HepG2 (cell line): ENCODE results near the gene EPHA10. TPM values are rescaled to one million over a fixed set of nuclear protein-coding genes. Genes with fewer than 3 reads are reported as not detected.
A peak's percentile ranks its signal among the peaks of the same experiment; 100 is the strongest.

ENCODE experiments used
- ATAC-seq: fragments of 200-7000 bp; cut with Tn5 transposase; 3 replicates; pipeline ENCODE4 v1.9.1; 2020; ENCODE audit warnings: mild to moderate bottlenecking, moderate library complexity
- BruUV-seq: library from RNA; stranded (reverse); fragments of 400-500 nt; replicated peaks from 2 replicates; lab custom pipeline; 2021; lab: Mats Ljungman, UMichigan
- CTCF ChIA-PET: fragments of 300-600 bp; formaldehyde crosslinking; extraction: SDS; loops from one replicate; lab custom pipeline; 2021; ENCODE audit warnings: low total read pairs, inconsistent platforms, low intra/inter-chr PET ratio; lab: Yijun Ruan, JAX
- POLR2A ChIA-PET: fragments of 350-600 bp; sonication (Branson Sonifier 250); formaldehyde crosslinking; loops from one replicate; lab custom pipeline; 2020; ENCODE audit warnings: antibody characterized with exemption, inconsistent platforms; lab: Yijun Ruan, JAX
- DNase-seq: peaks from one replicate; pipeline ENCODE4 v3.0.0-alpha.2; 2015; ENCODE audit warnings: low spot score
- FAIRE-seq: peaks from 3 replicates; lab custom pipeline; 2011; peaks lifted over from hg19 to GRCh38; lab: Jason Lieb, UNC
- H2AFZ ChIP-seq: one replicate; pipeline ENCODE4 v1.6.1; 2011; ENCODE audit warnings: low read length, inconsistent platforms
- H3K27ac ChIP-seq: fragments of 300-600 bp; 3 replicates; pipeline ENCODE4 v1.8.0; 2011; ENCODE audit warnings: mixed run types, mild to moderate bottlenecking, mixed read lengths, low read length, inconsistent platforms; ENCODE audit not compliant: insufficient read depth; ENCODE audit errors: extremely low read length
- H3K27me3 ChIP-seq, 2 experiments: fragments of 200-600 bp in 1 of 2; 2 replicates in 1 of 2; 3 replicates in 1 of 2; pipeline versions ENCODE4 v1.6.0 to v1.8.0; 2011; ENCODE audit warnings: low read length in 2 of 2, mild to moderate bottlenecking in 2 of 2, moderate library complexity in 2 of 2, inconsistent platforms in 1 of 2; ENCODE audit not compliant: insufficient read depth in 2 of 2, control insufficient read depth in 1 of 2
- H3K36me3 ChIP-seq, 2 experiments: fragments of 200-600 bp in 1 of 2; replicated peaks in 1 of 2; 2 replicates in 1 of 2; 3 replicates in 1 of 2; pipeline versions ENCODE4 v1.5.1 to v1.8.0; 2011; ENCODE audit warnings: low read length in 2 of 2, inconsistent platforms in 1 of 2; ENCODE audit not compliant: insufficient read depth in 2 of 2, control insufficient read depth in 1 of 2
- H3K4me1 ChIP-seq: 2 replicates; pipeline ENCODE4 v1.5.1; 2012; ENCODE audit warnings: low read length, inconsistent platforms; ENCODE audit not compliant: insufficient read depth
- H3K4me2 ChIP-seq: 2 replicates; pipeline ENCODE4 v1.6.0; 2011; ENCODE audit warnings: low read depth, low read length, inconsistent platforms
- H3K4me3 ChIP-seq, 3 experiments: fragments of 200-600 bp in 1 of 3; sonication (generic), shearing (Covaris generic) in 1 of 3; replicated peaks in 1 of 3; 2 replicates each; pipeline ENCODE4 v1.5.1; 2011 to 2016; ENCODE audit warnings: low read length in 3 of 3, inconsistent platforms in 2 of 3, low read depth in 2 of 3, mild to moderate bottlenecking in 2 of 3, control low read depth in 1 of 3, mixed read lengths in 1 of 3; ENCODE audit not compliant: insufficient read depth in 1 of 3
- H3K79me2 ChIP-seq: one replicate; pipeline ENCODE4 v1.6.1; 2011; ENCODE audit warnings: low read length, inconsistent platforms; ENCODE audit not compliant: insufficient read depth
- H3K9ac ChIP-seq: 2 replicates; pipeline ENCODE4 v1.6.0; 2011; ENCODE audit warnings: mild to moderate bottlenecking, low read depth, low read length, inconsistent platforms; ENCODE audit not compliant: insufficient read depth
- H3K9me3 ChIP-seq: 2 replicates; pipeline ENCODE4 v1.5.1; 2012; ENCODE audit warnings: mild to moderate bottlenecking, low read length
- H4K20me1 ChIP-seq: 2 replicates; pipeline ENCODE4 v1.6.0; 2011; ENCODE audit warnings: inconsistent platforms, mild to moderate bottlenecking, low read length, moderate library complexity; ENCODE audit not compliant: insufficient read depth
- DMTF1 ChIP-seq: sonication (generic); formaldehyde crosslinking; IDR thresholded peaks from 2 replicates; pipeline ENCODE4 v1.4.0; 2020; ENCODE audit warnings: mild to moderate bottlenecking, missing genetic modification reagents
- MAFF ChIP-seq: IDR thresholded peaks from 2 replicates; pipeline ENCODE4 v1.6.1; 2011; ENCODE audit warnings: low read depth, low read length, improper control_type of control experiment
- MAFK ChIP-seq, 2 experiments: IDR thresholded peaks in 1 of 2; conservative IDR thresholded peaks in 1 of 2; 2 replicates each; pipeline ENCODE4 v1.6.1; 2011; ENCODE audit warnings: improper control_type of control experiment in 2 of 2, low read length in 2 of 2
- ZNF510 ChIP-seq: sonication (generic); formaldehyde crosslinking; IDR thresholded peaks from 2 replicates; pipeline ENCODE4 v1.4.0; 2020; ENCODE audit warnings: low read depth, mild to moderate bottlenecking, missing genetic modification reagents
- ZNF569 ChIP-seq: sonication (generic); formaldehyde crosslinking; IDR thresholded peaks from 2 replicates; pipeline ENCODE4 v1.5.0; 2020; ENCODE audit warnings: mild to moderate bottlenecking, missing genetic modification reagents, moderate library complexity, borderline replicate concordance
- WGBS: methylation state at CpG from one replicate; pipeline ENCODE4 v1.1.6; 2017; ENCODE audit warnings: low lambda C conversion rate; 5-methylcytosine and 5-hydroxymethylcytosine counted together
- in situ Hi-C: cut with HindIII; loops from 2 replicates; pipeline ENCODE4 v1.10.0; 2017; ENCODE audit warnings: low pct_unique_long_range_greater_than_20kb; ENCODE audit not compliant: extremely low pct_ligation_motif_present
- intact Hi-C: fragments of 100-400 bp; cut with micrococcal nuclease; formaldehyde crosslinking; loops from one replicate; pipeline ENCODE4 v1.10.0; 2022; ENCODE audit not compliant: unreplicated experiment
- polyA plus RNA-seq, 8 experiments: library from polyadenylated mRNA; depleted of rRNA in 3 of 8; stranded (reverse) in 7 of 8; unstranded in 1 of 8; fragments of >200 nt; fragmentation: Illumina TruSeq in 4 of 8; extraction: Trizol in 4 of 8; gene quantifications; 2 replicates each; pipeline versions ENCODE4 v1.2.1 to v1.2.3, GENCODE V29; 2011 to 2016; ENCODE audit warnings: low read depth in 4 of 8, missing spikeins in 1 of 8, mixed read lengths in 1 of 8; ENCODE audit not compliant: insufficient read depth in 1 of 8
- total RNA-seq, 5 experiments: library from RNA; depleted of rRNA; stranded (reverse); fragments of >200 nt; fragmentation: Illumina TruSeq; extraction: Trizol; gene quantifications; 2 replicates each; pipeline ENCODE4 v1.2.3, GENCODE V29; 2016; ENCODE audit warnings: low read depth in 1 of 5

The EPHA10 gene
- total and polyA plus RNA-seq, 2 of the 13 experiments (the other 11 are each of a cell fraction or from before 2014, with no cell fraction given): 0.11 to 0.58 TPM

GRCh38 chr1:37752213-37752582 is 12.7 kb downstream of the EPHA10 start:
- in situ Hi-C loops (no loop called here), intact Hi-C loops (no loop called here)
- Histone ChIP-seq H3K4me2 (peak overlapping the region; percentile 57), H3K9me3 (no peaks in the 10 kb centered on the region), H4K20me1 (no peaks in the 10 kb centered on the region), H3K9ac (no peak overlapping the region), H2AFZ (no peak overlapping the region), H3K27ac (no peak overlapping the region), H3K27me3 (peaks cover 6 to 39% of the 10 kb centered on the region in 2 experiments; a peak in 4 of 5 replicates), H3K79me2 (no peaks in the 10 kb centered on the region)
- FAIRE-seq: no peak
- WGBS: 23% methylated on average over 11 of the region's 11 CpGs
- BruUV-seq: no TSS peak
- no peak for DNase-seq
- no peak for TF ChIP-seq ZNF510 (CRISPR knock-in tag)
- TF ChIP-seq, all 625 proteins: peak for 0
- POLR2A ChIA-PET: no interaction called here
- no peaks in the 10 kb centered on the region for H3K36me3 ChIP-seq
- peaks cover 14% of the 10 kb centered on the region; the same call in 1 of the 2 replicates for H3K4me1 ChIP-seq
- H3K4me3 ChIP-seq: peak overlapping the region in 2 of 3 experiments; percentile 33 to 64; a peak in 3 of 6 replicates
- CTCF ChIA-PET: no interaction called here
- ATAC-seq: no peak

- WGBS: 92% methylated on average over 1 of the region's 1 CpG
- no peak overlapping the region for H3K27ac ChIP-seq
- peak; percentile 92 for TF ChIP-seq MAFF
- TF ChIP-seq ZNF569 (CRISPR knock-in tag): no peak
- TF ChIP-seq DMTF1: no peak
- peak; percentile 91 to 95 for TF ChIP-seq MAFK (conservative IDR thresholded peaks at IDR 0.05 in 1 of 2, IDR thresholded peaks at IDR 0.05 in 1 of 2; ENCODE audit: low read length in 2 of 2)
- TF ChIP-seq, all 625 proteins: peak for 2
- H3K9ac ChIP-seq: no peak overlapping the region
- H3K36me3 ChIP-seq: no peaks in the 10 kb centered on the region
- no peaks in the 10 kb centered on the region for H3K9me3 ChIP-seq
- no peaks in the 10 kb centered on the region for H3K4me1 ChIP-seq
- FAIRE-seq (no peak), ATAC-seq (no peak), DNase-seq (no peak)
- POLR2A ChIA-PET: no interaction called here
- in situ Hi-C loops (no loop called here), intact Hi-C loops (no loop called here)
- no peaks in the 10 kb centered on the region for H3K79me2 ChIP-seq
- CTCF ChIA-PET: no interaction called here
- H4K20me1 ChIP-seq: no peaks in the 10 kb centered on the region
- peaks cover under 1 to 18% of the 10 kb centered on the region in 2 experiments; a peak in 3 of 5 replicates for H3K27me3 ChIP-seq
- no peak overlapping the region for H3K4me2 ChIP-seq
- no peak overlapping the region for H3K4me3 ChIP-seq
- no peak overlapping the region for H2AFZ ChIP-seq
- BruUV-seq: no TSS peak
Measured at GRCh38 chr1:37748565-37748964, 16.4 kb downstream of the EPHA10 start.
